DMS53 treated with DMSO at 0.1 percent for 48 hours (cell line): Measurements from ENCODE around the gene FDX2.
"Not testable (repeated sequence)": the region's sequence is repeated elsewhere in the genome, so short reads cannot be mapped to it uniquely, and the experiment has no call there.

Experiments
- DNase-seq: peaks from one replicate; lab custom pipeline; 2025; ENCODE audit not compliant: unreplicated experiment; lab: John Stamatoyannopoulos, UW

Gene FDX2

GRCh38 chr19:10315335-10316214 lies at the start of gene FDX2:
FDX2 (minus strand) TSS chr19:10316015; CDS start chr19:10315996, 19 bp downstream.
- DNase-seq = peak; percentile 64

GRCh38 chr19:10365518-10365917 lies 49.7 kb upstream of the FDX2 start:
- DNase-seq = no peak

- no peak for DNase-seq
Measured at GRCh38 chr19:10364644-10365043, 48.8 kb upstream of the FDX2 start.

- DNase-seq = no peak
Measured at GRCh38 chr19:10363789-10364281, 48.0 kb upstream of the FDX2 start.

GRCh38 chr19:10362259-10362658 lies 46.4 kb upstream of the FDX2 start:
- no peak for DNase-seq

- no peak for DNase-seq
Measured at GRCh38 chr19:10361569-10362011, 45.8 kb upstream of the FDX2 start.

GRCh38 chr19:10356431-10356830 lies 40.6 kb upstream of the FDX2 start:
- no peak for DNase-seq

GRCh38 chr19:10353793-10354391 lies 38.1 kb upstream of the FDX2 start:
- no peak for DNase-seq

- no peak for DNase-seq
Measured at GRCh38 chr19:10352764-10353671, 37.2 kb upstream of the FDX2 start.

- DNase-seq = no peak
Measured at GRCh38 chr19:10346509-10346908, 30.7 kb upstream of the FDX2 start.

GRCh38 chr19:10344780-10345179 lies 29.0 kb upstream of the FDX2 start:
- DNase-seq = no peak

- no peak for DNase-seq
Measured at GRCh38 chr19:10343495-10343894, 27.7 kb upstream of the FDX2 start.

GRCh38 chr19:10339977-10340376 lies 24.2 kb upstream of the FDX2 start:
- DNase-seq = no peak

- DNase-seq = no peak
Measured at GRCh38 chr19:10339380-10339960, 23.7 kb upstream of the FDX2 start, which contains the start of gene ICAM3. ICAM3 (minus strand) TSS chr19:10339624; CDS start chr19:10339614, 10 bp downstream.

- DNase-seq = no peak
Measured at GRCh38 chr19:10338940-10339339, 23.1 kb upstream of the FDX2 start.

- not testable (repeated sequence) for DNase-seq
Measured at GRCh38 chr19:10336725-10337124, 20.9 kb upstream of the FDX2 start.

- no peak for DNase-seq
Measured at GRCh38 chr19:10335352-10335985, 19.7 kb upstream of the FDX2 start.

- DNase-seq = peak; percentile 68
Measured at GRCh38 chr19:10334588-10335351, 19.0 kb upstream of the FDX2 start.
